Frontal cortex (tissue), 4 donors: ENCODE data around the gene PRAC1. TPM values are rescaled to one million over a fixed set of nuclear protein-coding genes. Genes with fewer than 3 reads are reported as not detected.

Experiments used
- DNase-seq, 2 donors: peaks; one replicate each; pipeline ENCODE4 v3.0.0; 2012; ENCODE audit warnings: low spot score in 2 of 2
- FAIRE-seq: peaks from 2 replicates; lab custom pipeline; 2012; peaks lifted over from hg19 to GRCh38; lab: Jason Lieb, UNC
- total RNA-seq: library from RNA; depleted of rRNA; stranded (reverse); fragments of >200 nt; gene quantifications from one replicate; pipeline ENCODE4 v1.2.3, GENCODE V29; 2014
- donor health status: control.
- donor health status: control.
- donor health status: control.

The PRAC1 gene
- not detected for total RNA-seq

GRCh38 chr17:48722201-48722907 is at the start of gene PRAC1:
PRAC1 (minus strand) TSS chr17:48722518; CDS start chr17:48722392, 126 bp downstream.
- DNase-seq (no peak), FAIRE-seq (no peak)

DNA sequence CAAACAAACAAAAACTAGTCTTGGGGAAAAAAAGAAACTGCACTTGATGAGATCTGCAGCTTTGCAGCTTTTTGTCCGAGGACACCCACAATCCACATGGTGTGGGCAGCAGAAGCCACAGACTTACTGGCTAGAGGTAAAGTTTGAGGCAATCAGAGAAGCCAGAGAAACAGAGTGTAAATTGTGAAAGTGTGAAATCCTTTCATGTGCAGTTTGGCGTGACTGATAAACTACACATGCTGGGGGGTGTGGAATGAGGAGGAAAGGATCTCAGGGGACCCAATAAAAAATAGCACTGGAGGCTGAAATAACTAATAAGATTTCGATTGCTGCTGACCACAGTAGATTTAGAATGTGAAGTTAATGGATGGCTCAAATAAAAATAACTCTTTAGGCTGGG is 48.6 kb upstream of the PRAC1 start:
- FAIRE-seq: no peak
- no peak for DNase-seq

GRCh38 chr17:48769009-48769675 is 46.8 kb upstream of the PRAC1 start:
- FAIRE-seq: no peak
- no peak for DNase-seq

DNA sequence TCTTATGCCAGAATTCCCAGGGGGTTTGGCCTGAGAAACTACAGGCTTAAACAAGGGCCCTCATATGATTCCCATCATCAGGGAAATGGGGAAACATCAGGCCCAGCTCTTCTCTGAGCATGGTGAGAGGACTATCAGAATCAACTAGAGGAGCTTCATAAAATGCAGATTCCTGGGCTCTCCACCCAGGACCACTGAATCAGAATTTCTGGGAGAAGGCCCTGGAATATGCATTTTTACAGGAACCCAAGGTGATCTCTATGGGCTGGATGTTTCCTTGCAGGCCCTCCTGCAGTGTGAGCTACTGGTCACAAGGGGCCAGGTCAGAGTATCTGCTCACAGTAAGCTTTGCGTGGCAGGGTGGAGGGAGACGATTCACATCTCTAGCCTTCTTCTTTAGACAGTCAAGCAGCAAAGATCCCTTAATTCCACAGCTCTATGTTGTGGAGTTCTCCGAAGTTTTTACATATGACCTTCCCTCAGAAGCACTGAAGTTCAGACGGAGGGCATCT is 45.0 kb upstream of the PRAC1 start:
- DNase-seq (no peak), FAIRE-seq (no peak)

- FAIRE-seq (no peak), DNase-seq (no peak)
Measured at GRCh38 chr17:48761114-48761513, 38.8 kb upstream of the PRAC1 start.

DNA sequence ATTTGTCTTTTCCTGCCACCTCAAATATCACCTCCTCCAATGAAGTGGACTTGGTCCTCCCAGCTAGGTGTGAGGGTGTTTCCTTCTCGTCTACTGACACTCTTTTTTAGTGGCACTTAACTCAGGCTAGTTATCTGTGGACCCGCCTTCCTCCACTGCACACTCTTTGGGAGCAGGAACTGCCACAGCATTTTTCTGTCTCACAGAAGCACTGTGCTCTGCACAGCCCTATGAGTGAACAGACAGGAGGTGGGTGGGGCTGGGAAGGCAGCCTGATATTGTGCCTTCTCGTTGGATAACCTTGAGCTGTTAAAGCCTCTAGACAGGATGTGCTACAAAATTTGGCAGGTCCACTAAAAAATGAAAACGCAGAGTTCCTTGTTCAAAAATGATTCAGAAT is 38.1 kb upstream of the PRAC1 start:
- DNase-seq: no peak
- FAIRE-seq: no peak

DNA sequence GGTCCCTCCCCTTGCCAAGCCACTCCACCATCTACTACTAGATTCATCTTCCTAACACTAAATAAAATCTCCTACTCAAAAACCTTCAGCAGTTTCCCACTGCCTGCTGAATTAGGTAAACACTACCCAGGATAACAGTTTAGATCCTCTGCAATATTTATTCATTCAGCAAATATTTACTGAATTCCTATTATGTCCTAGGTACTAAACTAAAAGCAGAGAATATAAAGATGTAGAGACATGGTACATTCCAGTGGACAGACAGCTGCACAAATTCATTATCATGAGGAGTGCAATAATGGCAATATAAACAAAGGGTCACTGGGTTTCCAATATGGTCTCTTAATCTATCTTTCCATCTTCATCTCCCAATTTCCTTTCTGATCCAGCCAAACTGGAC is 37.0 kb upstream of the PRAC1 start:
- DNase-seq (no peak), FAIRE-seq (no peak)

- DNase-seq: no peak
- FAIRE-seq: no peak
Measured at GRCh38 chr17:48757524-48757961, 35.2 kb upstream of the PRAC1 start.

DNA sequence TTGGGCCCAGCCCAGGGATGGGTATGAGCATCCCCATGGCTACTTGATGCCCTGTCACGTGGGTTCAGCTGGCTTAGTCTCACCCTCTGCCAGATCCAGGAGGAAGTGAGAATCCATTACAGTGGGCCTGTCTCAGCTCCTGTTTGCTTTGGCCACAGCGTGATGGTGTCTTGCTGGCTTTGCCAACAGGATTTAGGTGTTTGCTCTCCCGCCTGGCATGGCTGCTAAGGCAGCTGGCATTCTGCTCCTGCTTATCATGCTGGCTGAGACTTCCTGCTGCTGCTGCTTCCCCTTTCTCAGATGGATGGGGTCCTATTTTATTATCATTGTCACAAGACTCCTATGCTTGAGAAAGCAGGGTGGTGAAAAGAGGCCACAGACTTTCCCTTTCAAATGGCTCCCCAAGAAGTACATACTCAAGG is 34.5 kb upstream of the PRAC1 start:
- DNase-seq (no peak), FAIRE-seq (no peak)

- FAIRE-seq (no peak), DNase-seq (no peak)
Measured at GRCh38 chr17:48755356-48755755, 33.0 kb upstream of the PRAC1 start.

DNA sequence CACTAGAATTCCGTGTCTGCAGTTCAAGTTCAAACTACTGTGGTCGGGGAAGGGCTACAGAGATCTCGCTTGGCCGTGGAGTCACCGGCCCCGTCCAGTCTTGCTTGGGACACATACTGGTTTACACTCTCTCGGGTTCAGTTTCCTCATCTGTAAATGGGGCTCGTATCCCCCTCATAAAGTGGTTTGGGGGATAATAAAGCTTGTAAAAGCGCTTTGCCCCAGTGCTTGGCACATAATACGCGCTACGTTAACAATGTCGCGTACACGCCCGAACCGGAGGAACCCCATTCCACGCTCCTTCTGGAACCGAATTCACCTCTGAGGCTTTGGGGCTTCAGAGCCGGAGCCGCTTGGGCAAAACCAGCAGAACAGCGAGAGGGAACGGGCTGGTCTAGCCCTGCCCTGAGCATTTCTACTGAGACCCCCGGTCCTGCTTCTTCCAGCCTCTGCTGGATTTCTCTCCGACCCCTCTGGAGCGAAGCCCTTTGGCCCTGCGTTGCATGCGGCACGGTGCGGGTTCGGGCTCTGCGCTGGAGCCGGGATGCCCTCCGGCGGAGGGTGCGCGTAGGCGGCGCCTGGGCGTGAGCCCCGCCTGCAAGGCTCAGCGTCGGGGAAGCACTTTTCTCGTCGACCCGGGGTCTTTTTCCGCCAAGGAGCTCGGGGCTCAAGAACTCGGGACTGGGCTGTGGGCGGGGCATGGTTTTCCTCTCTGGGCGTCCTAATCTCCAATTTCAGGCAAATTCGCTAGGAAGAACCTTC is 32.4 kb upstream of the PRAC1 start:
- FAIRE-seq (no peak), DNase-seq (no peak)

GRCh38 chr17:48753794-48754499 is 31.6 kb upstream of the PRAC1 start:
- DNase-seq (no peak), FAIRE-seq (no peak)

DNA sequence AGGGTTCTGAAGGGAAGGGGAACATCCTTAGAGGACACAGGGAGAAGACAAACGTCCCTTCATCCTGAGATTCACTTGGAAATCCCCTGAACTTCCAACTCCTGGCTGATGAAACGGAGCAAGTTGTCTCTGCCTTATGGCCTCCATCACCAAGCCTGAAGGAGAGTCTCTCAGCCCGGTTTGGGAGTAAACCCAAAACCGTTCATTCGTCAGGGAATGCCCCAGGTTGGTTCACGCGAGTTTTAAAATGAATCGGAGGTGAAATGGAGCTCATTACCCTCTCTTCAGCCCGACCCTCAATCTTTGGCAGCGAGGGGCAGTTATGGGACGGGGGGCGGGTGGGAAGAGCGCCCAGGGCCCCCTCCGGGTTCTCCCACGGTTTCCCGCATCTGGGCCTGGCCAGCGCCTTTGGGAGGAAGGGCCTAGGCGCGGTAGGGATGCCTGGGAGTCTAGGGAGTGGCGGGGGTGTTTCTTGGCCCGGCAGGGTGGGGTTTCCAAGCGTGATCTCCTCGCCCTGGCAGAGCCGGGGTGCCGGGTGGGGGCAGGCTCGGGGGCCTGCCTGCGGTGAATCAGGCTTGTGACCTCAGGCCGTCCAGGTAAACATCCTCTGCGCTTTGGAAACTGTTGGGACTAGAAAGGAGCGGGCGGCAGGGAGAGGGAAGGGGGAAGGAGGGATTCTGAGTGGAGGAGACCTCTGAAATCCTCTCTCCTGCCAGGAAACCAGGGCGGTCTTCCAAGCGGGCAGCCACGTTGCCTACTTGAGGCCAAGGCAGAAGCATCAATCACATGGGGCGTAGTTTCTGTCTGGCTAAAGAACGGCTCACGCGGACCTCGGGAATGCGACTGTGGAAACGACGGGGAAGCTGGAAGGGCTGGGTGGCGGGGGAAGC is 30.3 kb upstream of the PRAC1 start:
- no peak for FAIRE-seq
- no peak for DNase-seq

- no peak for FAIRE-seq
Measured at GRCh38 chr17:48751733-48752398, 29.5 kb upstream of the PRAC1 start.

GRCh38 chr17:48751172-48751571 is 28.9 kb upstream of the PRAC1 start:
- FAIRE-seq (no peak), DNase-seq (no peak)

More at GRCh38 chr17:48751733-48752398, 29.5 kb upstream of the PRAC1 start:
- peak in 1 of 2 donors; percentile 21 for DNase-seq

DNA sequence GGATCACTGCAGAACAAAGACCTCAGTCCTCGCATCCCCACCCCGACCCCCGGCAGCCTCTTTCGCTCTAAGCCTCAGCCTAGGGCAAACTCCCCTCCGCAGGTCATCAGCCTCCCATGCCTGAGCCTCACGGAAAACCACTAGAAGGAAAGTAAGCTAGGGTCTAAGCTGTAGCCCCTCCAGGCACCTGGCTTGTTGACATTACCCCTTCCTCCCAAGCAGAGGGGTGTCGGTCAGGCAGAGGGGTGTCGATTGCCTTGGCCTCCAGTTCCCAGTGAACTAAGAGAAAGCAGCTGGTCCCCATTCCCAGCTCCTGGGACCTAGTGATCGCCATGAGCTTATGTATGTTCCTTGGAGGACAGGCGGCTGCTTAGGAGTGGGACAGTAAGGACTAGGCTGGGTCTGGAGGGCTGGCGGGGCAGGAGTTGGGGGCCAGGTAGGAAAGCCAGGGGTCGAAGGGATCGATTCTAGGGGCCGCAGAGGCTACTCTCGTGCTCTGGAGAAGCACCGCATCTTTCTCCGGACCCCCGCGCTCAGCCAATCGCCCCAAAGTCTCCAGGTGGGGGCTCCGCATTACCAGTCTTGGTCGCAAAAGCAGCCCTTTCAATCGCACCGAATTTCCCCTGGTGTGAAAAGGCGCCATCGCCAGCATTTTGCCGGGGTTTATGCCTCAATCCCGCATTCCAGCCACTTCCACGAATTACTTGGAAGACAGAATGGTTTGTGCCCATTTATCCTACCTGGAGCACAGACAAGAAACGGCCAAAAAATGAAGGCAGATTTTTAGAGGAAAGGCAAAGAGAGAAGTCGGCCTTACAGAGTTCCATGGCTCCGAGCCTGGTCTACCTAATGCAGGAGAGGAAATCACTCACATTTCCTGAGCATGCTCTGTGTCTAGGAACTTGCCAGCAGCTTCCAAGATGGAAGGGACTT is 27.6 kb upstream of the PRAC1 start:
- FAIRE-seq: no peak

More for the DNA sequence above, 27.6 kb upstream of the PRAC1 start:
- DNase-seq: no peak
